ENCODE measurements around the gene CBLB.
"Not testable (repeated sequence)": the region's sequence is repeated elsewhere in the genome, so short reads cannot be mapped to it uniquely, and the experiment has no call there.

CBLB gene

DNA sequence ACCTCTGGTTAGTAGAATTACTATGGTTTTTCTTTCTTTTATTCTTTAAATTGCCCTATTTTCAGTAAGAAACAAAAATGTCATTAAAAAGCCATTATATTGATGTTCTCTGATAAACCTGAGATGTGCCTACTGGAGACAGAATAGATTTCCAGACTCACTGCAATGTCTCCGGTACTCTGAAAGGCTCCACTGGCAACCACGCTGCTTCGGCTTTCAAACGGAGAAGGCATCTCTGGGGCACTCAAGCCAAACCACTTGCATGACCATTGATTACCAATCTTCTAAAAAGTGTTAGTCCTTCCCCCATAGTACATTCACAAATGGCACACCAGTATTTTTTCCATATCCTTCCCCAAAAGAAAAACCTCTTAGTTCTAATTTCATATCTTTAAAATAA is 82.6 kb downstream of the CBLB start:
- no peak for DNase-seq

- no peak for DNase-seq
Measured at GRCh38 chr3:105785803-105786202, 83.0 kb downstream of the CBLB start.

GRCh38 chr3:105783631-105784030 is 85.2 kb downstream of the CBLB start:
- DNase-seq, result no peak

GRCh38 chr3:105781871-105782270 is 86.9 kb downstream of the CBLB start:
- DNase-seq, result no peak

DNA sequence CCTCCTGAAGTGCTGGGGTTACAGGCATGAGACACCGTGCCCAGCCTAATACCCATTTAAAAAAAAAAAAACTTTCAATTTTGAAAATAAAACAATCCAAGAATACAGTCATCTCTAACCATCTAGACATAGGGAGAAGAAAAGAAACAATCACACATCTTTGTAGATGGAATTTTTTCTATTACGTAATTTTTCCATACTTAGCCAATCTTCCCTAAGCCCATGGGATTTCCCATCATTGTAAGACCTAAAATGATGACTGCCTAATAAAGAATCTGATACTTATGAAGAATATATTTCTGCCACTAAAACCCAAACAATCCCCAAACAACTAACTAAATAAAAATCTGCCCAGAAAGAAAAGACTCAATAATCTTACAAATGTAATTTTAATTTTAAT is 88.7 kb downstream of the CBLB start:
- DNase-seq, result no peak

DNA sequence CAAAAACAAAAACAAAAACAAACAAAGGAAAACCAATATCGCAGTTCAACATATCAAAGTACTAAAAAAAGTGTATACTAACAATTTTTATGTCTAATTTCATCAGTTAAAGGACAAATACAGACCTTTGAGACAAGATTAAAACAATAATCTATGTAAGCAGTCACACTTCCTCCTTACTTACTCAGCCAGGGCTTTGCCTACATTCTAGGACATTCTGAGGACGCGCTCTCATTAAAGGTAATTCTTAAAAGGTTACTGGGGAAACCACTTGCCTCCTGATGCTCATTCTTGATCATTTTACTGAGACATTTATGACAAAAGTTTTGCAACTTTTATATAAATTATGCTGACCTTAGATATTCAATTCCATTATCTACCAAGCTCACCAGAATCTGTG is 93.4 kb downstream of the CBLB start:
- no peak for DNase-seq

- no peak for DNase-seq
Measured at GRCh38 chr3:105774444-105775180, 94.2 kb downstream of the CBLB start.

DNA sequence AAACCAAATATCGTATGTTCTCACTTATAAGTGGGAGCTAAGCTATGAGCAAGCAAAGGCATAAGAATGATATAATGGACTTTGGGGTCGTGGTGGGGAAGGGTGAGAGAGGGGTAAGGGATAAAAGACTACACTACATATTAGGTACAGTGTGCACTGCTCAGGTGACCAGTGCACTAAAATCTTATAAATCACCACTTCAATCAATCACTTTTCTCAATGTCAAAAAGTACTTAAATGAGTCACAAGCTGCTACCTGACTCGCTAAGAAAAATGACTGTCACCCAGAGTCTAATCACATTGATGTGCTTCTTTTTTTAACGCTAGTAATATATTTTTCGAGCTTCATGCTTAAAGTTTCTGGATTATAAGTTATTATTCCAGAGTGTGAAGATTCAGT is 95.5 kb downstream of the CBLB start:
- no peak for DNase-seq

DNA sequence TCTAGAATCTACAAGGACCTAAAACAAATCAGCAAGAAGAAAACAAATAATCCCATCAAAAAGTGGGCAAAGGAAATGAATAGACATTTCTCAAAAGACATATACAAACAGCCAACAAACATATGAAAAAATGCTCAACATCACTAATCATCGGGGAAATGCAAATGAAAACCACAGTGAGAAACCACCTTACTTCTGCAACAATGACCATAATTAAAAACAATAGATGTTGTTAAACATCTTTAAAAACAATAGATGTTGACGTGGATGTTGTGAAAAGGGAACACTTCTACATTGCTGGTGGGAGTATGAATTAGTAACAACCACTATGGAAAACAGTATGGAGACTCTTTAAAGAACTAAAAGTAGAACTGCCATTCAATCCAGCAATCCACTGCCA is 96.2 kb downstream of the CBLB start:
- DNase-seq, result no peak

GRCh38 chr3:105771392-105771791 is 97.4 kb downstream of the CBLB start:
- DNase-seq, result no peak

DNA sequence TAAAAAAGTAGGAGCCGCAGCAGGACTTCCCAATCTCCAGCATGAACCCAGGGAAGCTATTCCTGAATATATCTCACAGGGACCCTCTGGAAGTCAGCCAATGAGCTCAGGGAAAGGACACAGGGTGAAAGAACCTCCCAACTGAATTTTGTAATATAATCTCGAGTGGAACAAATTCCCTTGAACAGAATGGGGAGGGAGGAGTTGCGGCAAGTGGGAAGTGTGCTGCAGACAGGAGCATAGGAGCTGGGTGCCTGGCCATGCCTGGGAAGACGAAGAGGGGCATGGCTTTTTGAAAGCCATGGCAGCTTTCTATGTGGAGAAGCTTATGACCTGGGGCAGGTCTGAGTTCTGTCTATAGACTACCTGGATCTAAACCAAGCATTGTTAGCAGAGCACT is 98.4 kb downstream of the CBLB start:
- no peak for DNase-seq

DNA sequence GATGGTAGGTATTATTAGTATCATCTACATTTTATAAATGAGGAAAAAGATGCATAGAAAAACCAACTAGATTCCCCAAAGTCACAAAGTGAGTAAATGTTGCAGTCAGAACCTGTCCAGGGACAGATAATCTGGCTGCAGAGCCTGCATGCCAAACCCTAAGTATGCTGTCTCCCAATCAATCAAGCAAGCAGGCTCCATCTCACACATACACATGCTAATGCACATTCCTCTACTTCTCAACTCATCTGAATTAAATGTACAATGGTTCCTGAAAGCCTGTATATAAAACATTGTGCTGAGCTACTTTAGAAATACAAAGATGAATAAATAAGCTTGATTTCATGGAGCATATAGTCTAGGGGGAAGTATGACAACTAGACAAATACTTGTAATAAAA is 101.0 kb downstream of the CBLB start:
- no peak for DNase-seq

- DNase-seq, result no peak
Measured at GRCh38 chr3:105767216-105767615, 101.6 kb downstream of the CBLB start.

GRCh38 chr3:105765308-105765639 is 103.5 kb downstream of the CBLB start:
- no peak for DNase-seq

GRCh38 chr3:105764378-105765307 is 104.2 kb downstream of the CBLB start:
- DNase-seq, result no peak

GRCh38 chr3:105763659-105764036 is 105.2 kb downstream of the CBLB start:
- DNase-seq, result no peak

GRCh38 chr3:105762749-105763658 is 105.8 kb downstream of the CBLB start:
- no peak for DNase-seq

DNA sequence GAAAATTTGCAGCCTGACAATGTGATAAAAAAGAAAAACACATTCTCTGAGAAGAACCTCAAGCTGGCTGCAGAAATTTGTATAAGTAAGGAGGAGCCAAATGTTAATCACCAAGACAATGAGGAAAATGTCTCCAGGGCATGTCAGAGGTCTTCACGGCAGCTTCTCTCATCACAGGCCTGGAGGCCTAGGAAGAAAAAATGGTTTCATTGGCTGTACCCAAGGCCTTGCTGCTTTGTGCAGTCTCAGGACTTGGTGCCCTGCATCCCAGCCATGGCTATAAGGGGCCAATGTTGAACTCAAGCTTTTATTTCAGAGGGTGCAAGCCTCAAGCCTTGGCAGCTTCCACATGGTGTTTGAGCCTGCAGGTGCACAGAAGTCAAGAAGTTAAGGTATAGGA is 106.6 kb downstream of the CBLB start:
- DNase-seq, result not testable (repeated sequence)

GRCh38 chr3:105759442-105760078 is 109.3 kb downstream of the CBLB start:
- no peak for DNase-seq

- DNase-seq, result no peak
Measured at GRCh38 chr3:105758451-105758850, 110.4 kb downstream of the CBLB start.

- DNase-seq, result no peak
Measured at GRCh38 chr3:105755121-105755886, 113.5 kb downstream of the CBLB start.
